ENCODE data around the gene FBXO5. TPM values are rescaled to one million over a fixed set of nuclear protein-coding genes. Genes with fewer than 3 reads are reported as not detected.

The FBXO5 gene
- total and polyA plus RNA-seq, 4 experiments from 2014 or later, result 4.8 to 10.4 (median 9.4) TPM

Other genes starting within 250 kb of the FBXO5 start
- gene VIP, start 232.2 kb downstream of the FBXO5 start, total RNA-seq, result not detected
- not detected for gene VIP, start 232.2 kb downstream of the FBXO5 start, polyA plus RNA-seq
- gene MTRF1L, start 19.7 kb upstream of the FBXO5 start, total RNA-seq, result 10 to 100 TPM; 17.3 to 18.3 TPM
- gene MTRF1L, start 19.7 kb upstream of the FBXO5 start, polyA plus RNA-seq, result 1 to 10 TPM; 5.1 to 6.6 TPM
- gene RGS17, start 148.2 kb upstream of the FBXO5 start, total RNA-seq, result not detected
- gene RGS17, start 148.2 kb upstream of the FBXO5 start, polyA plus RNA-seq, result not detected

Data from CD4-positive, alpha-beta memory T cell (primary cell).